ENCODE data around the gene MMP23B.
"Not testable (repeated sequence)": the region's sequence is repeated elsewhere in the genome, so short reads cannot be mapped to it uniquely, and the experiment has no call there.

MMP23B gene

GRCh38 chr1:1671365-1672119, 39.6 kb downstream of the MMP23B start:
- DNase-seq = no peak

DNA sequence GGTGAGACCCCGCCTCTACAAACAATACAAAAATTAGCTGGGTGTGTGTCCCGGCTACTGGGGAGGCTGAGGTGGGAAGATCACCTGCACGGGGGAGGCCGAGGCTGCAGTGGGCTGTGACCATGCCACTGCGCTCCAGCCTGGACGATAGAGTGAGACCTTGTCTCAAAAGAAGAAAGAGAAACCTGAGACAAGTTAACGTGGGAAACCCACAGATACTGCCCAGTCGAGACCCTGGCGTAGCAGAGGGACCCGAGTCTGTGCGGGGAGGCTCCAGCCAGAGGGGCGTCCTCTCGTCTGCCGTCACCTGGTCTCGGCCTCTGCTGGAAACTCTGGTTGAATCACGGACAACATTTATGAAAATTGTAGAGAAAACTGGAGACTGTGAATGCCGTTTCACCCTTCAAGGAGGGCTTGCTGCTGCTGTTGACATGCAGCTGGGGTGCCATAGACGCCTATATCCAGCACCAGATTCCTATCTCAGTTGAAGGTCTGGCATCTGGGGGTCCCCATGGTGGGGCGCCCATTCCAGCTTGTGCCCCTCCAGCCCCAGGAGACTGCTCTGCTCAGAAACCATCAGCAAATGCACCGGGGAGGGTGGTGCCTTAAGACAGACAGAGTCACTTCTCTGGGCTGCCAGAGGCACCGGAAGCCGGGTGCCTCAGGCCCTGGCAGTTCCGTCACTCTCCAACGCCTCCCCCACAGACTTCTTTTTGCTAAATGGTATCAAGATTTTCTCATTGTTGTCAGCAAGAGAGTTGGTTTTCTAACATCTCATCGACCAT, 40.4 kb downstream of the MMP23B start:
- no peak for DNase-seq

DNA sequence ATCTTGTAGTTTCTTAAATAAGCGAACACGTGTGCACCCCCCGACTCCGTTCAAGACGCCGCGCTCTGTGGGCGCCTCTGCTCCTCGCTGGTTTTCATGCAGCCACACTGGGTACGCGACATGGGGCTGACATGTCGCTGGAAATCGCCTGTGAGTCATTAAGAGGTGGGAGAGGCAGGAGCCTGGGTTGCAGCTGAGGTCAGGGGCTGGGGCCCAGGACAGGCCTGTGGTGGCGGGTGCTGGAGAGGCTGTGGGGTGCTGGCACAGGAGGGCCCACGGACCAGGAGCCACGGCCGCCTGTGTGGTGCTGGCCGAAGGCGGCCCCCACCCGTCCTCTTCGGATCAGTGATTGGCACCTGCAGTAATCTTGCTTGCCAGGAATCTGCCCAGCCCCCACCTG, 42.8 kb downstream of the MMP23B start:
- DNase-seq = not testable (repeated sequence)

DNA sequence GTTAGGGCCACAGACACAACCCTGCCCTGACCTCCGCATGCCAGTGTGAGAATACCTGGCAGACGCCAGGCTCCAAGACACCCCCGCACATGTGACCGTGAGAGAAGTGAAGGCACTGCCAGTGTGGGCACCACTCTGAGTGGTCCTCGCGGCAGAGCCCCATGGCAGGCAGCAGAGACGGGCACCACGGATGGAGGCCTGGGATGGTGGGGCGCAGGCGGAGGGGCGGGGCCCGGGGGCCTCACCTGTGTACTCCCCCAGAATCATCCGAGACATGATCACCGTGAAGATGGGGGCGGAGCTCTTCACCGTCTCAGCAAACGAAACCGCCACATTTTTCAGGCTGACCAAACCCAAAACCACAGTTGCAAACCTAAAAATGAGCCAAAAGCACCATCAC, 43.2 kb downstream of the MMP23B start:
- not testable (repeated sequence) for DNase-seq

GRCh38 chr1:1676087-1676486, 44.1 kb downstream of the MMP23B start:
- DNase-seq = not testable (repeated sequence)

DNA sequence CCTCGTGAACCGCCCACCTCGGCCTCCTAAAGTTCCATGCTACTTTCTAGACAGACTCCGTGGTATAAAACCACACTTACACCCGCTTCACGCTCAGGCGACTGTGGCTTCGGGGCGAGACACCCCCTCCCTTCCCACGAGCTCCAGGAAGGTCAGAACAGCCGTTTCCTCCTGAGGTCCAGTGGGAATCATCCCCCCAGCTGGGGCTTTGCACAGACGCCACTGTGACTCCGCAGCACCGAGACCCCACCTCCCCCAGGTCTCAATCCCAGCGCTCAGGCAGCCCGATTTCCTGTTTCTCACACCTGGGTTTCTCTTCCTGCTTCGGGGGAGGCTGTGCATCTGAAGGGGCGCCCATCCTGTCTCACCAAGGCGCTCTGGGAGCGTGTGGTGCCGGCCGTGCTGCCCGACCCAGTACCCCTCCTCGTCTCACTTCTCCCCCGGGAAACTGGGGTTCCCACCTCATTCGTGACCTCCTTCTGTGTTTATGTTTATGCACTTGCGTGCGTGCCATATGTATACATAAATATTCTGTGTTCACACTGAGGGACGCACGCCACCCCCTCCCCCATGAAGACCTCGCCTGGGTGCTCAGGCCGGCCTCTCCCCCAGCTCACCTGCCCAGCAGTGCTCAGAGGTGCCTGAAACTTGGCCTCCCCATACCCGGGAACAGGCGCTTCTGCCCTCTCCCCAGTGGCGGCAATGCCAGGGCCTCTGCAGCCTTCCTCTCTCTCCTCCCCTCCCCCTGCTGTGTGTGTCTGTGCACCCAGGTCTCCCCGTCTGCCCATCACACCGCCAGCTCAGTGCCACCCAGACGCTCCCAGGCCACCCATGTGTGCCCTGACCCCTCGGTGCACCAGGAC, 46.0 kb downstream of the MMP23B start:
- no peak for DNase-seq

GRCh38 chr1:1678581-1679380, 46.8 kb downstream of the MMP23B start:
- no peak for DNase-seq

GRCh38 chr1:1680031-1680911, 48.3 kb downstream of the MMP23B start:
- no peak for DNase-seq

DNA sequence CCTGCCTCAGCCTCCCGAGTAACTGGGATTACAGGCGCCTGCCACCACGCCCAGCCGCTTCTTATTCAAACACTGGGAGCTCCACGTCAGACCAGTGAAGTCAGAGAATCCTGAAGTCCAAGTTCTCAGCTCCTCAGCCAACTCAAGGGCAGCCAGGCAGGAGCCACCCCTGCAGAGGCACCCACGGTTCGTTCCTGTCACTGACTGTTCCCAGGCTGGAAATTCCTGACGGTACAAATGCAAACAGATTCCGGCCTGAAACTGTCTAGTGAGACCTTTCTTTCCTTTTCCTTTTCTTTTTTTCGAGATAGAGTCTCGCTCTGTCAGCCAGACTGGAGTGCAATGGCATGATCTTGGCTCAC, 48.9 kb downstream of the MMP23B start:
- DNase-seq = no peak

- no peak for DNase-seq
These were observed 51.3 kb downstream of the MMP23B start for GRCh38 chr1:1683104-1683905.
